Esophagus muscularis mucosa (tissue), 3 donors: ENCODE data around the gene ZNF440.

Experiments used
- CTCF ChIP-seq, 3 experiments: fragments of 200-600 bp in 2 of 3; fragments of 450-650 bp in 1 of 3; sonication (generic) in 2 of 3; IDR thresholded peaks; one replicate each; pipeline ENCODE4 v1.5.1; 2017 to 2019; ENCODE audit warnings: antibody characterized with exemption in 3 of 3, mild to moderate bottlenecking in 2 of 3, moderate library complexity in 1 of 3
- EP300 ChIP-seq: sonication (generic); formaldehyde crosslinking; IDR thresholded peaks from one replicate; pipeline ENCODE4 v1.6.1; 2017; ENCODE audit warnings: antibody characterized with exemption

GRCh38 chr19:11814029-11814699 lies at the start of gene ZNF440:
- TF ChIP-seq CTCF (IDR thresholded peaks at IDR 0.05) (peak in 1 of 3 experiments; percentile 7), EP300 (no peak)
